GM12878 (cell line): Measurements from ENCODE around the gene GPR176. TPM values are rescaled to one million over a fixed set of nuclear protein-coding genes. Genes with fewer than 3 reads are reported as not detected.
A peak's percentile ranks its signal among the peaks of the same experiment; 100 is the strongest.

Experiments
- ATAC-seq: fragments of 200-7000 bp; cut with Tn5 transposase; 3 replicates; pipeline ENCODE4 v1.9.1; 2020; ENCODE audit warnings: mild to moderate bottlenecking, moderate library complexity
- BruUV-seq: library from RNA; stranded (reverse); fragments of 400-500 nt; replicated peaks from 2 replicates; lab custom pipeline; 2021; lab: Mats Ljungman, UMichigan
- CTCF ChIA-PET: fragments of 300-600 bp; sonication (Branson Sonifier 250); formaldehyde crosslinking; extraction: SDS; loops from one replicate; lab custom pipeline; 2021; ENCODE audit warnings: inconsistent platforms; lab: Yijun Ruan, JAX
- POLR2A ChIA-PET: fragments of 350-600 bp; formaldehyde crosslinking; extraction: SDS; loops from one replicate; lab custom pipeline; 2021; ENCODE audit warnings: inconsistent platforms; lab: Charles Lee
- RAD21 ChIA-PET: fragments of 300-600 bp; sonication (Branson Sonifier 250); formaldehyde crosslinking; loops from one replicate; lab custom pipeline; 2023; ENCODE audit warnings: antibody characterized with exemption; ENCODE audit not compliant: unreplicated experiment; lab: Charles Lee
- SMC1A ChIA-PET: fragments of 300-600 bp; sonication (Branson Sonifier 250); formaldehyde crosslinking; loops from one replicate; lab custom pipeline; 2023; ENCODE audit not compliant: unreplicated experiment, uncharacterized antibody; lab: Charles Lee
- DNase-seq: peaks from one replicate; pipeline ENCODE4 v3.0.0-alpha.2; 2011; ENCODE audit warnings: low read depth, low spot score
- FAIRE-seq: peaks from 3 replicates; lab custom pipeline; 2011; peaks lifted over from hg19 to GRCh38; lab: Jason Lieb, UNC
- H2AFZ ChIP-seq: 2 replicates; pipeline ENCODE4 v1.6.0; 2011; ENCODE audit warnings: low read depth, low read length, control low read depth; ENCODE audit not compliant: control insufficient read depth
- H3K27ac ChIP-seq: 2 replicates; pipeline ENCODE4 v1.5.1; 2011; ENCODE audit warnings: control low read depth; ENCODE audit not compliant: control insufficient read depth, insufficient read depth
- H3K27me3 ChIP-seq, 2 experiments: replicated peaks in 1 of 2; 2 replicates each; pipeline versions ENCODE4 v1.6.0 to v1.6.1; 2011; ENCODE audit warnings: low read length in 1 of 2; ENCODE audit not compliant: control insufficient read depth in 2 of 2, insufficient read depth in 2 of 2
- H3K36me3 ChIP-seq, 2 experiments: 2 replicates each; pipeline ENCODE4 v1.5.1; 2011; ENCODE audit warnings: low read length in 1 of 2; ENCODE audit not compliant: control insufficient read depth in 2 of 2, insufficient read depth in 2 of 2
- H3K4me1 ChIP-seq: 2 replicates; pipeline ENCODE4 v1.6.1; 2011; ENCODE audit warnings: mild to moderate bottlenecking, low read length, moderate library complexity, mixed read lengths; ENCODE audit not compliant: control insufficient read depth, insufficient read depth
- H3K4me2 ChIP-seq: 2 replicates; pipeline ENCODE4 v1.6.0; 2011; ENCODE audit warnings: control low read depth; ENCODE audit not compliant: control insufficient read depth, insufficient read depth
- H3K4me3 ChIP-seq: fragments of 200-600 bp; sonication (generic); 2 replicates; pipeline ENCODE4 v1.5.1; 2016
- H3K79me2 ChIP-seq: 2 replicates; pipeline ENCODE4 v1.6.0; 2011; ENCODE audit warnings: low read length; ENCODE audit not compliant: control insufficient read depth, insufficient read depth
- H3K9ac ChIP-seq: 2 replicates; pipeline ENCODE4 v1.8.0; 2011; ENCODE audit warnings: low read length, control low read depth, mixed read lengths; ENCODE audit not compliant: control insufficient read depth, insufficient read depth
- H3K9me3 ChIP-seq: replicated peaks from 3 replicates; pipeline ENCODE4 v1.5.1; 2011; ENCODE audit warnings: mild to moderate bottlenecking, low read length; ENCODE audit not compliant: control insufficient read depth, insufficient read depth
- H4K20me1 ChIP-seq: 2 replicates; pipeline ENCODE4 v1.6.0; 2011; ENCODE audit not compliant: control insufficient read depth, insufficient read depth
- BCL11A ChIP-seq: IDR thresholded peaks from 2 replicates; pipeline ENCODE4 v1.6.1; 2011; ENCODE audit warnings: low read depth, low read length
- BHLHE40 ChIP-seq, 2 experiments: fragments of 450-650 bp in 1 of 2; IDR thresholded peaks; 2 replicates each; pipeline ENCODE4 v1.6.1; 2011 to 2017; ENCODE audit warnings: low read depth in 2 of 2, borderline replicate concordance in 1 of 2, improper control_type of control experiment in 1 of 2, low read length in 1 of 2, mild to moderate bottlenecking in 1 of 2
- CTCF ChIP-seq, 3 experiments: IDR thresholded peaks in 2 of 3; conservative IDR thresholded peaks in 1 of 3; 2 replicates each; pipeline ENCODE4 v1.5.1; 2011; ENCODE audit warnings: low read depth in 3 of 3, low read length in 3 of 3, mild to moderate bottlenecking in 3 of 3, control low read depth in 2 of 3, moderate library complexity in 2 of 3, inconsistent platforms in 1 of 3, mixed read lengths in 1 of 3; ENCODE audit not compliant: control insufficient read depth in 2 of 3, insufficient read depth in 1 of 3; ENCODE audit errors: extremely low read depth in 1 of 3
- EGR1 ChIP-seq, 2 experiments: IDR thresholded peaks; 1 replicate in 1 of 2; 2 replicates in 1 of 2; pipeline ENCODE4 v1.6.1; 2011 to 2012; ENCODE audit warnings: low read depth in 2 of 2, low read length in 2 of 2, borderline replicate concordance in 1 of 2, mild to moderate bottlenecking in 1 of 2, moderate library complexity in 1 of 2
- FOXK2 ChIP-seq: fragments of 450-650 bp; IDR thresholded peaks from 2 replicates; pipeline ENCODE4 v1.6.1; 2017; ENCODE audit warnings: mild to moderate bottlenecking, moderate library complexity
- GATAD2B ChIP-seq: fragments of 450-650 bp; conservative IDR thresholded peaks from 2 replicates; pipeline ENCODE4 v1.6.1; 2017; ENCODE audit warnings: low read depth, mild to moderate bottlenecking, moderate library complexity
- HDAC2 ChIP-seq: fragments of 200-600 bp; sonication (generic); IDR thresholded peaks from 2 replicates; pipeline ENCODE4 v1.6.1; 2017
- HDAC6 ChIP-seq: fragments of 200-600 bp; sonication (generic); IDR thresholded peaks from one replicate; pipeline ENCODE4 v1.8.0; 2017; ENCODE audit warnings: antibody characterized with exemption; ENCODE audit not compliant: unreplicated experiment
- RAD21 ChIP-seq: IDR thresholded peaks from 2 replicates; pipeline ENCODE4 v1.6.1; 2011; ENCODE audit warnings: mild to moderate bottlenecking, low read depth, low read length, moderate library complexity; ENCODE audit not compliant: insufficient read depth
- RELA ChIP-seq: fragments of 450-650 bp; IDR thresholded peaks from 2 replicates; pipeline ENCODE4 v1.8.0; 2014; ENCODE audit warnings: borderline replicate concordance; ENCODE audit not compliant: partially characterized antibody
- SMC3 ChIP-seq: IDR thresholded peaks from 2 replicates; pipeline ENCODE4 v1.6.1; 2011; ENCODE audit warnings: low read length, improper control_type of control experiment, borderline replicate concordance
- TAF1 ChIP-seq: IDR thresholded peaks from 2 replicates; pipeline ENCODE4 v1.6.1; 2011; ENCODE audit warnings: mild to moderate bottlenecking, low read depth, low read length, borderline replicate concordance
- TCF3 ChIP-seq: IDR thresholded peaks from 2 replicates; pipeline ENCODE4 v1.6.1; 2012; ENCODE audit warnings: low read depth, mild to moderate bottlenecking, low read length, borderline replicate concordance; ENCODE audit not compliant: insufficient read depth
- YY1 ChIP-seq: IDR thresholded peaks from 2 replicates; pipeline ENCODE4 v1.6.1; 2011; ENCODE audit warnings: low read depth, mild to moderate bottlenecking, low read length
- ZNF384 ChIP-seq: IDR thresholded peaks from 2 replicates; pipeline ENCODE4 v1.6.1; 2012; ENCODE audit warnings: low read depth, mild to moderate bottlenecking, low read length, improper control_type of control experiment, borderline replicate concordance
- ZNF622 ChIP-seq: fragments of 450-650 bp; IDR thresholded peaks from 2 replicates; pipeline ENCODE4 v1.6.1; 2017; ENCODE audit warnings: mild to moderate bottlenecking, inconsistent platforms
- WGBS: methylation state at CpG from one replicate; pipeline ENCODE4 v1.1.6; 2016; ENCODE audit warnings: low lambda C conversion rate; ENCODE audit not compliant: insufficient replicate concordance, insufficient coverage; ENCODE audit errors: missing lambda C conversion rate; 5-methylcytosine and 5-hydroxymethylcytosine counted together
- in situ Hi-C: fragments of 300-500 bp; cut with MboI; formaldehyde crosslinking; loops from 9 replicates; pipeline ENCODE4 v1.14.3; 2018; ENCODE audit warnings: mixed read lengths
- intact Hi-C: fragments of 100-400 bp; cut with micrococcal nuclease; formaldehyde crosslinking; loops from one replicate; pipeline ENCODE4 v1.14.2; 2022; ENCODE audit not compliant: unreplicated experiment
- polyA plus RNA-seq, 11 experiments: library from polyadenylated mRNA; depleted of rRNA in 4 of 11; unstranded in 6 of 11; stranded (reverse) in 5 of 11; fragments of >200 nt; fragmentation: Nextera tagmentation in 4 of 11; fragmentation: Illumina TruSeq in 1 of 11; extraction: Ambion mirVana in 4 of 11; extraction: Trizol in 1 of 11; gene quantifications; 1 replicate in 1 of 11; 2 replicates in 10 of 11; pipeline versions ENCODE4 v1.2.1 to v1.2.3, GENCODE V29; 2011 to 2016; ENCODE audit warnings: inconsistent platforms in 2 of 11, missing spikeins in 2 of 11, low read depth in 1 of 11
- total RNA-seq, 4 experiments: library from RNA; depleted of rRNA in 3 of 4; stranded (reverse); fragments of >200 nt in 3 of 4; fragmentation: Illumina TruSeq in 1 of 4; extraction: Trizol in 1 of 4; gene quantifications; 2 replicates each; pipeline versions ENCODE4 v1.2.1 to v1.2.3, GENCODE V29; 2013 to 2021
- TF ChIP-seq, protein P1 (sequence below): fragments of 450-650 bp; formaldehyde crosslinking; IDR thresholded peaks from 2 replicates; pipeline ENCODE4 v1.4.0; 2020; ENCODE audit warnings: mild to moderate bottlenecking, moderate library complexity

Gene GPR176
- total and polyA plus RNA-seq, 10 of the 15 experiments (the other 5 are each of a cell fraction or from before 2014, with no cell fraction given) = 0.02 to 0.33 (median 0.16) TPM; not detected in 4

DNA sequence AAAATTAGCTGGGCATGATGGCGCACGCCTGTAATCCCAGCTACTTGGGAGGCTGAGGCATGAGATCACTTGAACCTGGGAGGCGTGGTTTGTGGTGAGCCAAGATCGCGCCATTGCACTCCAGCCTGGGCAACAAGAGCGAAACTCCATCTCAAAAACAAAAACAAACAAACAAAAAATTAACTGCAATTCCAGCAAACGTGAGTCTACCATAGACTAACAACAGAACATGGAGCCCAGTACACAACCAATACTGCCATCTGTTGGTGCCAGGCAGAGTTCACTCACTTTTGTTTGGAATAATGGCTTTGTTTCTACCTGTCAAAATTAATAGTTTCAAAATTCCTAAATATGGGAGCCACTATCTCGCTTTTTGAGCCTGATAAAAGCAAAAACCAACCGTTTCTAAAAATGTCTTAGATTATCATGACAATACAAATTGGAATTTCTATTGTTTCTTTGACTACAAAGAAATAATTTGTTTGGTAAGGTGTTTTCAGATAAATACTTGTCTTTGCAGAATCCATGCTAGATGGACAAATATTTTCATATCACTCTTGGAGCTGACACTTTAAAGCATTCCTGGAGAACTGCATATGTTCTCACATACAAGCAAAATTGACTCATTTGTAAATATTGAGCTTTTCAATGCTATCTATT lies 45.0 kb downstream of the GPR176 start:
- intact Hi-C loops = loop anchor here (1.0 to 5.0 kb wide), 3 partner anchors 73 to 188 kb away; no protein-coding TSS in a partner anchor
- ChIA-PET SMC1A (interaction anchor here (0.6 to 6.3 kb wide), 17 partner anchors 10 to 252 kb away, joined by 3 to 80 read pairs (median 7); no protein-coding TSS in a partner anchor), RAD21 (interaction anchor here (0.8 to 5.6 kb wide), 12 partner anchors 9 to 232 kb away, joined by 3 to 52 read pairs (median 6); no protein-coding TSS in a partner anchor), POLR2A (interaction anchor here (0.5 kb wide), 1 partner anchor 72 kb away, joined by 4 read pairs; no protein-coding TSS in a partner anchor), CTCF (interaction anchor here (0.6 to 5.6 kb wide), 29 partner anchors 9 to 294 kb away, joined by 3 to 81 read pairs (median 5); partner anchors contain the start of gene FSIP1)
- H3K9ac ChIP-seq = no peak overlapping the region
- 57% methylated on average over 9 of the region's 9 CpGs for WGBS
- no peaks in the 10 kb centered on the region; the same call in 1 of the 2 replicates for H3K4me1 ChIP-seq
- H3K27ac ChIP-seq = no peak overlapping the region
- FAIRE-seq (peak; percentile 80), ATAC-seq (peak; percentile 63), DNase-seq (no peak)
- no peaks in the 10 kb centered on the region for H4K20me1 ChIP-seq
- no peak overlapping the region for H3K4me2 ChIP-seq
- no peak overlapping the region for H2AFZ ChIP-seq
- H3K36me3 ChIP-seq = no peaks in the 10 kb centered on the region
- H3K9me3 ChIP-seq = no peaks in the 10 kb centered on the region
- no peaks in the 10 kb centered on the region for H3K27me3 ChIP-seq
- in situ Hi-C loops = loop anchor here (5.0 kb wide), 1 partner anchor 88 kb away; no protein-coding TSS in a partner anchor
- BruUV-seq = no TSS peak
- no peaks in the 10 kb centered on the region for H3K79me2 ChIP-seq
- no peak overlapping the region for H3K4me3 ChIP-seq
- peak; percentile 83 for TF ChIP-seq RAD21
- peak; percentile 68 for TF ChIP-seq SMC3
- TF ChIP-seq, protein P1, sequence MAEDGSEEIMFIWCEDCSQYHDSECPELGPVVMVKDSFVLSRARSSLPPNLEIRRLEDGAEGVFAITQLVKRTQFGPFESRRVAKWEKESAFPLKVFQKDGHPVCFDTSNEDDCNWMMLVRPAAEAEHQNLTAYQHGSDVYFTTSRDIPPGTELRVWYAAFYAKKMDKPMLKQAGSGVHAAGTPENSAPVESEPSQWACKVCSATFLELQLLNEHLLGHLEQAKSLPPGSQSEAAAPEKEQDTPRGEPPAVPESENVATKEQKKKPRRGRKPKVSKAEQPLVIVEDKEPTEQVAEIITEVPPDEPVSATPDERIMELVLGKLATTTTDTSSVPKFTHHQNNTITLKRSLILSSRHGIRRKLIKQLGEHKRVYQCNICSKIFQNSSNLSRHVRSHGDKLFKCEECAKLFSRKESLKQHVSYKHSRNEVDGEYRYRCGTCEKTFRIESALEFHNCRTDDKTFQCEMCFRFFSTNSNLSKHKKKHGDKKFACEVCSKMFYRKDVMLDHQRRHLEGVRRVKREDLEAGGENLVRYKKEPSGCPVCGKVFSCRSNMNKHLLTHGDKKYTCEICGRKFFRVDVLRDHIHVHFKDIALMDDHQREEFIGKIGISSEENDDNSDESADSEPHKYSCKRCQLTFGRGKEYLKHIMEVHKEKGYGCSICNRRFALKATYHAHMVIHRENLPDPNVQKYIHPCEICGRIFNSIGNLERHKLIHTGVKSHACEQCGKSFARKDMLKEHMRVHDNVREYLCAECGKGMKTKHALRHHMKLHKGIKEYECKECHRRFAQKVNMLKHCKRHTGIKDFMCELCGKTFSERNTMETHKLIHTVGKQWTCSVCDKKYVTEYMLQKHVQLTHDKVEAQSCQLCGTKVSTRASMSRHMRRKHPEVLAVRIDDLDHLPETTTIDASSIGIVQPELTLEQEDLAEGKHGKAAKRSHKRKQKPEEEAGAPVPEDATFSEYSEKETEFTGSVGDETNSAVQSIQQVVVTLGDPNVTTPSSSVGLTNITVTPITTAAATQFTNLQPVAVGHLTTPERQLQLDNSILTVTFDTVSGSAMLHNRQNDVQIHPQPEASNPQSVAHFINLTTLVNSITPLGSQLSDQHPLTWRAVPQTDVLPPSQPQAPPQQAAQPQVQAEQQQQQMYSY (CRISPR knock-in tag) = no peak
- TF ChIP-seq ZNF384 = no peak
- no peak for TF ChIP-seq EGR1 (IDR thresholded peaks at IDR 0.05; ENCODE audit: borderline replicate concordance in 1 of 2, low read depth in 2 of 2, low read length in 2 of 2)
- 0 out of 2 replicates have a peak, but pooled peaks have one; percentile 44 for TF ChIP-seq YY1
- no peak for TF ChIP-seq HDAC2
- no peak for TF ChIP-seq RELA
- no peak for TF ChIP-seq ZNF622
- TF ChIP-seq CTCF (IDR thresholded peaks at IDR 0.05 in 2 of 3, conservative IDR thresholded peaks at IDR 0.05 in 1 of 3; ENCODE audit: control insufficient read depth in 2 of 3, extremely low read depth in 1 of 3, insufficient read depth in 1 of 3, low read depth in 3 of 3, low read length in 3 of 3) = peak; percentile 61 to 65 (median 65)
- no peak for TF ChIP-seq GATAD2B
- TF ChIP-seq BCL11A = no peak
- no peak for TF ChIP-seq TCF3
- no peak for TF ChIP-seq TAF1
- peak; percentile 22 to 34; a peak in 1 of 4 replicates for TF ChIP-seq BHLHE40 (IDR thresholded peaks at IDR 0.05; ENCODE audit: borderline replicate concordance in 1 of 2, low read depth in 2 of 2, low read length in 1 of 2)
- no peak for TF ChIP-seq HDAC6
- no peak for TF ChIP-seq FOXK2
